Lung (tissue), 12 donors: ENCODE data around the gene CAPN11. TPM values are rescaled to one million over a fixed set of nuclear protein-coding genes. Genes with fewer than 3 reads are reported as not detected.

ENCODE experiments used
- ATAC-seq: fragments of 200-7000 bp; cut with Tn5 transposase; one replicate; pipeline ENCODE4 v1.9.1; 2020; ENCODE audit warnings: moderate number of reproducible peaks; ENCODE audit not compliant: insufficient read depth, low FRiP score
- DNase-seq, 3 donors: peaks; one replicate each; pipeline ENCODE4 v3.0.0-alpha.2; 2013 to 2017
- H3K27ac ChIP-seq, 2 donors: one replicate each; pipeline ENCODE4 v1.5.1; 2013; ENCODE audit warnings: mild to moderate bottlenecking in 2 of 2, moderate library complexity in 2 of 2, control low read depth in 1 of 2, inconsistent platforms in 1 of 2, low read depth in 1 of 2, low read length in 1 of 2
- H3K27me3 ChIP-seq, 3 donors: one replicate each; pipeline ENCODE4 v1.5.1; 2013; ENCODE audit warnings: low read length in 2 of 3; ENCODE audit not compliant: control insufficient read depth in 3 of 3, insufficient read depth in 3 of 3
- H3K36me3 ChIP-seq, 4 donors: one replicate each; pipeline ENCODE4 v1.5.1; 2013; ENCODE audit warnings: low read length in 4 of 4, mild to moderate bottlenecking in 1 of 4, moderate library complexity in 1 of 4; ENCODE audit not compliant: control insufficient read depth in 4 of 4, insufficient read depth in 4 of 4
- H3K4me1 ChIP-seq, 5 donors: one replicate each; pipeline ENCODE4 v1.5.1; 2013; ENCODE audit warnings: low read length in 5 of 5, mild to moderate bottlenecking in 2 of 5, moderate library complexity in 1 of 5; ENCODE audit not compliant: control insufficient read depth in 5 of 5, insufficient read depth in 5 of 5
- H3K4me3 ChIP-seq: one replicate; pipeline ENCODE4 v1.5.1; 2013; ENCODE audit warnings: mild to moderate bottlenecking, control low read depth, moderate library complexity
- H3K9ac ChIP-seq, 2 donors: one replicate each; pipeline ENCODE4 v1.5.1; 2013; ENCODE audit warnings: low read length in 2 of 2, control low read depth in 1 of 2; ENCODE audit not compliant: insufficient read depth in 1 of 2
- H3K9me3 ChIP-seq, 4 donors: one replicate each; pipeline ENCODE4 v1.5.1; 2013; ENCODE audit warnings: low read length in 3 of 4, mild to moderate bottlenecking in 1 of 4, moderate library complexity in 1 of 4; ENCODE audit not compliant: control insufficient read depth in 4 of 4, insufficient read depth in 3 of 4
- WGBS, 2 donors: extraction: QIAGEN DNeasy Blood & Tissue Kit; methylation state at CpG; one replicate each; pipeline ENCODE4 v1.1.7; 2013; 5-methylcytosine and 5-hydroxymethylcytosine counted together
- polyA plus RNA-seq, 2 donors: library from polyadenylated mRNA; stranded (reverse); fragments of 200-250 nt; gene quantifications; one replicate each; pipeline ENCODE4 v1.2.1, GENCODE V29; 2013
- total RNA-seq, 2 donors: library from RNA; depleted of rRNA in 1 of 2; stranded (reverse); fragments of >200 nt in 1 of 2; gene quantifications; one replicate each; pipeline ENCODE4 v1.2.1, GENCODE V29; 2014 to 2021
- TF ChIP-seq, protein P1 (sequence below): IDR thresholded peaks from 2 replicates; pipeline ENCODE4 v1.5.1; 2012; ENCODE audit warnings: mild to moderate bottlenecking; ENCODE audit errors: control extremely low read depth, extremely low read depth
- donor health status: control.
- donor health status: control.
- donor health status: Bipolar disorder and iron deficiency.
- donor health status: healthy.
- donor health status: DM: yes; HTN: yes; CAD: no.

Gene CAPN11
- total and polyA plus RNA-seq, 4 donors, result 0.07 to 0.30 (median 0.15) TPM; not detected in 1

- Histone ChIP-seq H3K27me3 (no peaks in the 10 kb centered on the region), H3K4me3 (no peak overlapping the region), H3K9me3 (no peaks in the 10 kb centered on the region), H3K4me1 (no peaks in the 10 kb centered on the region), H3K27ac (no peak overlapping the region), H3K36me3 (no peaks in the 10 kb centered on the region), H3K9ac (no peak overlapping the region)
- ATAC-seq (no peak), DNase-seq (no peak)
- TF ChIP-seq, protein P1, sequence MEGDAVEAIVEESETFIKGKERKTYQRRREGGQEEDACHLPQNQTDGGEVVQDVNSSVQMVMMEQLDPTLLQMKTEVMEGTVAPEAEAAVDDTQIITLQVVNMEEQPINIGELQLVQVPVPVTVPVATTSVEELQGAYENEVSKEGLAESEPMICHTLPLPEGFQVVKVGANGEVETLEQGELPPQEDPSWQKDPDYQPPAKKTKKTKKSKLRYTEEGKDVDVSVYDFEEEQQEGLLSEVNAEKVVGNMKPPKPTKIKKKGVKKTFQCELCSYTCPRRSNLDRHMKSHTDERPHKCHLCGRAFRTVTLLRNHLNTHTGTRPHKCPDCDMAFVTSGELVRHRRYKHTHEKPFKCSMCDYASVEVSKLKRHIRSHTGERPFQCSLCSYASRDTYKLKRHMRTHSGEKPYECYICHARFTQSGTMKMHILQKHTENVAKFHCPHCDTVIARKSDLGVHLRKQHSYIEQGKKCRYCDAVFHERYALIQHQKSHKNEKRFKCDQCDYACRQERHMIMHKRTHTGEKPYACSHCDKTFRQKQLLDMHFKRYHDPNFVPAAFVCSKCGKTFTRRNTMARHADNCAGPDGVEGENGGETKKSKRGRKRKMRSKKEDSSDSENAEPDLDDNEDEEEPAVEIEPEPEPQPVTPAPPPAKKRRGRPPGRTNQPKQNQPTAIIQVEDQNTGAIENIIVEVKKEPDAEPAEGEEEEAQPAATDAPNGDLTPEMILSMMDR, result no peak
- WGBS, 2 donors, result 94% methylated on average over 6 of the region's 6 CpGs
Measured at GRCh38 chr6:44207966-44208365, 49.3 kb downstream of the CAPN11 start.

- 63 to 80% methylated on average over 3 of the region's 3 CpGs for WGBS, 2 donors
- H3K27ac ChIP-seq, result no peak overlapping the region
- ATAC-seq, result no peak
- no peak overlapping the region for H3K9ac ChIP-seq
- no peaks in the 10 kb centered on the region for H3K36me3 ChIP-seq
- TF ChIP-seq, protein P1, result no peak
- DNase-seq, result no peak
- no peaks in the 10 kb centered on the region for H3K27me3 ChIP-seq
- H3K4me1 ChIP-seq, result peaks cover 0 to 5% (median 0%) of the 10 kb centered on the region in 5 donors
- H3K9me3 ChIP-seq, result no peaks in the 10 kb centered on the region
- no peak overlapping the region for H3K4me3 ChIP-seq
Measured at GRCh38 chr6:44211284-44211683, 52.7 kb downstream of the CAPN11 start.

GRCh38 chr6:44214307-44214706 is 55.7 kb downstream of the CAPN11 start:
- ATAC-seq (no peak), DNase-seq (no peak)
- WGBS, 2 donors, result 90 to 95% methylated on average over 6 of the region's 6 CpGs
- Histone ChIP-seq H3K4me1 (peaks cover 5 to 30% (median 22%) of the 10 kb centered on the region in 5 donors), H3K27me3 (no peaks in the 10 kb centered on the region), H3K9ac (no peak overlapping the region), H3K9me3 (no peaks in the 10 kb centered on the region), H3K4me3 (no peak overlapping the region), H3K36me3 (no peaks in the 10 kb centered on the region), H3K27ac (no peak overlapping the region)
- TF ChIP-seq, protein P1, result no peak
